Stimulated activated CD4-positive, alpha-beta T cell treated with anti-CD3 and anti-CD28 coated beads, TNF-alpha, amount 100 ng/mL, for 24 hours (primary cell): ENCODE data around the gene NBAS.

Experiments
- DNase-seq, 3 experiments: peaks; one replicate each; pipeline ENCODE4 v3.0.0-alpha.2; 2020; ENCODE audit warnings: low read depth in 3 of 3

Gene NBAS

GRCh38 chr2:15136639-15137038 is 424.5 kb downstream of the NBAS start:
- no peak for DNase-seq

GRCh38 chr2:15134957-15135356 is 426.2 kb downstream of the NBAS start:
- DNase-seq: no peak

GRCh38 chr2:15133461-15133860 is 427.7 kb downstream of the NBAS start:
- DNase-seq: no peak

GRCh38 chr2:15128846-15129245 is 432.3 kb downstream of the NBAS start:
- no peak for DNase-seq

- no peak for DNase-seq
These were observed 433.3 kb downstream of the NBAS start for GRCh38 chr2:15127876-15128275.

- no peak for DNase-seq
These were observed 433.8 kb downstream of the NBAS start for GRCh38 chr2:15127301-15127700.

GRCh38 chr2:15126373-15126772 is 434.8 kb downstream of the NBAS start:
- no peak for DNase-seq

GRCh38 chr2:15122915-15123314 is 438.2 kb downstream of the NBAS start:
- DNase-seq: no peak

- DNase-seq: no peak
These were observed 440.5 kb downstream of the NBAS start for GRCh38 chr2:15120631-15121030.

- no peak for DNase-seq
These were observed 441.4 kb downstream of the NBAS start for GRCh38 chr2:15119722-15120175.

GRCh38 chr2:15117409-15118050 is 443.6 kb downstream of the NBAS start:
- no peak for DNase-seq
